LoVo (cell line): ENCODE data around the gene H2BW2.
"Not testable (repeated sequence)": the region's sequence is repeated elsewhere in the genome, so short reads cannot be mapped to it uniquely, and the experiment has no call there.

Source experiments
- DNase-seq: peaks from one replicate; pipeline ENCODE4 v3.0.0-alpha.2; 2016; ENCODE audit warnings: low spot score

H2BW2 gene

GRCh38 chrX:104039689-104040505 lies at the start of gene H2BW2:
Gene H2BW2 (plus strand): TSS chrX:104039956. CDS start chrX:104039995, 39 bp downstream.
- no peak for DNase-seq

- no peak for DNase-seq
Measured at GRCh38 chrX:103999234-103999633, 40.5 kb upstream of the H2BW2 start.

GRCh38 chrX:104008831-104009230 lies 30.9 kb upstream of the H2BW2 start:
- no peak for DNase-seq

- DNase-seq = no peak
Measured at GRCh38 chrX:104013158-104013557, 26.6 kb upstream of the H2BW2 start.

DNA sequence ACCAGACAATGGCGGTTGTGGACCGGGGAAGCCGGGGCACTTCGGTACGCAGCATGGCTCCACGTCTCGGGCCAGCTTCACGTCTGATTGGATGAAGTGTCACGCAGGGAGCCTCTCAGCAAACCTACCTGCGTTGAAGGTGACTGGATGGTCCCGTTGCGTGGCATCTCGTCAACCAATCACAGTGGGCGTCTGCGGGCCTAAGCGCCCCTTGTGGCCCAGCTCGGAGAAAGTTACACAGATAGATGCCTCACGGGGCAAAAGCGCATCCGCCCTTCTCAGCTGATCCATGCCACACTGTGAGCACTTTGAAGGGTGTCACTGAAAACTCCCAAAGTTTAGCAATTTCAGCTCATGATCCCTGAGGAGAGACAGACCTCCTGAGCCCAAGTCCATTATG lies 26.1 kb upstream of the H2BW2 start, which contains the start of gene H2BW1:
Gene H2BW1 (minus strand): TSS at position 103 of the 400 bp plus-strand sequence. CDS start 132 bp downstream, outside the sequence.
- DNase-seq = no peak

DNA sequence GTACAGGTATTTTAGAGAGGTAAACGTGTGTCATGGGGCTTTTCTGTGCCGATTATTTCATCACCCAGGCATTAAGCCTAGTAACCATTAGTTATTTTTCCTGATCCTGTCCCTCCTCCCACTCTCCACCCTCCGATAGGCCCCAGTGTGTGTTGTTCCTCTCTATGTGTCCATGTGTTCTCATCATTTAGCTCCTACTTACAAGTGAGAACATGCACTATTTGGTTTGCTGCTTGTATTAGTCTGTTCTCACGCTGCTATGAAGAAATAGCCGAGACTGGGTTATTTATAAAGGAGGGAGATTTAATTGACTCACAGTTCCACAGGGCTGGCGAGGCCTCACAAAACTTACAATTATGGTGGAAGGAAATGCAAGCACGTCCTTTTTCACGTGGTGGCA lies 24.2 kb upstream of the H2BW2 start:
- DNase-seq = not testable (repeated sequence)

DNA sequence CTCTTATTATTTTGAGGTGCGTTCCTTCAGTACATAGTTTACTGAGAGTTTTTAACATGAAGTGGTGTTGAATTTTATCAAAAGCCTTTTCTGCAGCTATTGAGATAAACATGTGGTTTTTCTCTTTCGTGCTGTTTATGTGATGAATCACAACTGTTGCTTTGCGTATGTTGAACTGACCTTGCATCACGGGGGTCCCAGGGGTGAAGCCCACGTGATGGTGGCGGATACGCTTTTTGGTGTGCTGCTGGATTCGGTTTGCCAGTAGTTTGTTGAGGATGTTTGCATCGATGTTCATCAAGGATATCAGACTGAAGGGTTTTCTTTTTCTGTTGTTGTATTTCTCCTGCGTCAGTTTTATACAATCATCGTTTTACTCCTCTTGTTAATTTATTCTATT lies 21.6 kb upstream of the H2BW2 start:
- no peak for DNase-seq

DNA sequence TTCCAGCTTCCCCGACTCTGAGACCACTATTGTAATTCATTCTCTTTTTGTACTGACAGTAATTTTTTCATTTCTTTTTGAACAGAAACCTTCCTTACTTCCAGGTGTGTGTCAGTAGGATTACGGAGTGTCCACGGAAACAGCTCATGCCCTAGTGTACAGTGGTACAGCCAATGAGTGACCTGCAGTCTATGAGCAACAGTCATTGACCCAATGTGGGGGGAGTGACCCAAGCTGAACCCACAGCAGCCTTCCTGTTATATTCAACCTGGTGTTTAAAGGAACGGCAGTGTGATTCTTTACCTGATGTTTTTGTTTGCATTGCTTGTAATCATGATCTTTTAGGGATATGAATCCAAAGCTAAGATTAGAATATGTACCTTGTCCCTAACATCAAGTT lies 1.2 kb downstream of the H2BW2 start:
- DNase-seq = no peak

DNA sequence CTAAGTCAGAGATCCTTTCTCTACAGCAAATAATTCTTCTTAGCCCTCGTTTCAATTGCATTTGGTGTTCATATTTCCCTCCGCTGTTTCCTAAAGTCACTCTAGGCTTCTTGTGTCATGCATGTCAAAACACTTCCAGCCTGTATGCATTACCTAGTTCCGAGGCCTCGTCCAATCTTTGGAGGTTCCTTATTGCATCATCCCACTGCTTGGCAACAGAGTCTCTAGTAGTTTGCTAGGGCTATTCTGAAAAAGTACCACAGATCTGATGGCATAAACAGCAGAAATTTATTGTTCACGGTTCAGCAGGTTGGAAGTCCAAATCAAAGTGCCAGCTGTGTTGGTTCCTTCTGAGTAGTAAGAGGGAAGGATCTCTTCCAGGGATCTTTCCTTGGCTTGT lies 5.9 kb downstream of the H2BW2 start:
- no peak for DNase-seq

GRCh38 chrX:104047171-104047570 lies 7.4 kb downstream of the H2BW2 start:
- no peak for DNase-seq

DNA sequence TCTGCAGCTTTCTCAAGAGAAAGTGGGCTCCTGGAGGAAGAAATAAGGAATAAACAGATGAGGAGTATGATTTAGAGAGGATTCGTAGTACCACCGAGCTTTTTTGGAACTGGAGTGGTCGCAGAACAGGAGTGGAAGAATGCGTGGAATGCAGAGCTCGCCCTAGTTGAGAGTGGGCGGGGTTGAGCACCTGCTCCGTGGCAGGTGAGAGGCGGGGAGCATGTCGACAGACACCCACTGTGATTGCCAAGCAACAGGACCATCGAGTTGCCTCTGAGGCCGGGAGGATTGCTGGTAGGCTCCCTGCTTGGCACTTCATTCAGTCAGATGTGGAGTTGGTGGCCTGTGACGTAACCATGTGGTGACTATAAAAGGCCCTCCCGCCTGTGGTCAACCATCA lies 15.2 kb downstream of the H2BW2 start:
- DNase-seq = not testable (repeated sequence)

GRCh38 chrX:104062636-104063035 lies 22.9 kb downstream of the H2BW2 start:
- not testable (repeated sequence) for DNase-seq

- DNase-seq = not testable (repeated sequence)
Measured at GRCh38 chrX:104075778-104076445, 36.2 kb downstream of the H2BW2 start, which contains the start of gene TMSB15C. Gene TMSB15C (minus strand): TSS chrX:104076236.

DNA sequence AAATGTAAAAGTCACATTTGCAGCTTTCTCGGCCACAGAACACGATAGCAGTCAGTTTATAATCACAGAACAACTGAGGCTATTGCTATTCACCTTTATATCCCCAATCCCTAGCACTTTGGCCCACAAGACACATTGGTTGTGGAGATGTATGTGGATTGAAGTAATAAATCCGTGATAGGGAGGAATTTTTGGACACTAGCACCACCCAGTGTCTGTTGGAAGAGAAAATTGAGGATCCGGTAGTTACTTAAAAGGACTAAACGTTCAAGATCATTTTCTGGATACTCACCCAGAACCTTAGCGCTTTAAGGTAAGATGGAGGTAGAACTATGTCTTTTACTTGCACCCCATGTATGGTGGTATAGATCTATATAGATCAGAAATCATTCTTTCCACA lies 38.1 kb downstream of the H2BW2 start:
- not testable (repeated sequence) for DNase-seq

GRCh38 chrX:104084063-104084462 lies 44.3 kb downstream of the H2BW2 start:
- DNase-seq = no peak

DNA sequence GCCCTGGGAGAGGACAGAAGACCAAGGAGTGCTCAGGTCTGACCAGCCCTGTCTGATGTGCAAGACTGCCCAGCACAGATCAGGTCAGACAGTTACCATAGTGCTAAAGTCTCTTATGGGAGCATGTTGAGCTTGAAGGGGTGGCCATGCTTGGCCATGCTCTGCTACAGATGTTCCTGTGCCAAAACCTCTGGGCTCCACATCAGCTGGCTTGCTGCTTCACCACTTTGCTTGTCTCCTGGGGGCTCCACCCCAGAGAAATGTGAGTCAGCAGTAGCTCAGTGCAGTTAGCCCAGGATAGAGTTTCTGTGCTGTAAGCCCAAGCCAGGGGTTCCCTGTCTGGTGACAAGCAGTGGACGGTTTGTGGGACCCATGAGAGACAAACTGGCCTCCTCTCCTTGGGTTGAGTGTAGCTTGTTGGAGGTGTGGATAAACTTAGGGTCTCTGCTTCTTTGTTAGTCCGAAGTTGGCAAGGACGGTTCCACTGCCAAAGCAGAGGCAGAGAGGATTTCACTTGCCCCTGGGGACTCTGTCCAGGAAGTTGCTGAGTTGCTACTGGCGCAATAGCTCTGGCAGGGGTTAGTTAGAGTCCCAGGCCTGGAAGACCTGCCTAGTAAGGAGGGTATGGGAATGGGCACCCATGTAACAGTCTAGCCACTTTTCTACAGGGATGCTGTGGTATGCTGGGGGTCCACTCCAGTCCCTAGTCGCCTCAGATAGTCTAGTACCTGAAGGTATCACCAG lies 45.0 kb downstream of the H2BW2 start:
- no peak for DNase-seq

DNA sequence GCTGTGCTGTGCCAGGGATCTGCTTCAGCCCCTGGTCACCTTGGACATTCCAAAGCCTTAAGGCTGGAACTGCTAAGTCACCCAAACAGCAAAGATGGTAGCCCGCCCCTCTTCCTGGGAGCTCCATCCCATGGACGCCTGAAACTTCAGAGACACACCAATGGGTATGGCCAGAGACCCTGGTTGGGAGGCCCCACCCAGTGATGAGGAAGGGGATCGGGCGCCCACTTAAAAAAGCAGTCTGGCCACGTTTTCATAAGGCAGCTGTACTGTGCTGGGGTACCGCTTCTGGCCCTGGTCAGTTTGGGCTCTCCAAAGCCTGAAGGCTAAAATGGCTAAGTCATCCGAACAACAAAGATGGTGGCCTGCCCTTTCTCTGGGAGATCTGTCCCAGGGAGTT lies 45.7 kb downstream of the H2BW2 start:
- DNase-seq = no peak

DNA sequence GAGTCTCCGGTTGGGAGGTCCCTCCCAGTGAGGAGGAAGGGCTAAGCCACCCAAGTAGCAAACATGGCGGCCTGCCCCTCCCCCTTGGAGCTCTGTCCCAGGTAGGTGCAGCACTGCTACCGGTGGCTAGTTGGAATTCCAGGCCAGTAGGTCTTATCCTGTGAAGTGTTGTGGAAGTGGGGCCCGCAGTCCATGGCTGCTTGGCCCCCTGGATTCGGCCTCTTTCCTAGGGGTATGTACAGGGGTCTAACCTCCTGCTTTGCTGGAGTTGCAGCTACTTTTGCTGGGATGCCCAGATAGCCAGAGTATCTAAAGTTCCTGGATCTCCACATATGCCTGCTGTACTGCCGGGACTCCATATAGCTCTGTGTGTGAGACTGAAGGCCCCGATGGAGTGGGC lies 46.2 kb downstream of the H2BW2 start:
- no peak for DNase-seq
